Measurements from ENCODE around the gene LIN37.

LIN37 gene

GRCh38 chr19:35796645-35797542 lies 48.5 kb downstream of the LIN37 start:
- Histone ChIP-seq H3F3A (ENCODE audit: insufficient read depth, low read length) (no peaks in the 10 kb centered on the region), H3K79me2 (ENCODE audit: insufficient read depth, low read length) (no peaks in the 10 kb centered on the region), H3K4me1 (ENCODE audit: insufficient read depth, low read length, severe bottlenecking) (no peaks in the 10 kb centered on the region), H3K9me3 (ENCODE audit: low read length) (no peaks in the 10 kb centered on the region), H3K4me3 (ENCODE audit: low read depth, low read length, poor library complexity, severe bottlenecking) (no peak overlapping the region), H3K9ac (ENCODE audit: low read length) (no peak overlapping the region), H2AFZ (ENCODE audit: low read length) (no peak overlapping the region), H3K4me2 (ENCODE audit: low read length) (no peak overlapping the region), H3K9me2 (ENCODE audit: low read depth, low read length) (no peaks in the 10 kb centered on the region), H3K27ac (ENCODE audit: low read depth, low read length, poor library complexity, severe bottlenecking) (no peak overlapping the region), H4K20me1 (ENCODE audit: insufficient read depth, low read length) (no peaks in the 10 kb centered on the region), H3K36me3 (ENCODE audit: insufficient read depth, low read length) (no peaks in the 10 kb centered on the region), H3K27me3 (ENCODE audit: insufficient read depth, low read length) (0 out of 2 replicates have a peak, but pooled peaks cover 5% of the 10 kb centered on the region)
- TF ChIP-seq CTCF (IDR thresholded peaks at IDR 0.05; ENCODE audit: low read length) (no peak), EZH2 (IDR thresholded peaks at IDR 0.05; ENCODE audit: borderline replicate concordance, low read length) (no peak)

GRCh38 chr19:35797663-35798062 lies 49.3 kb downstream of the LIN37 start:
- H3K27ac ChIP-seq (ENCODE audit: low read depth, low read length, poor library complexity, severe bottlenecking), result no peak overlapping the region
- H3K9me2 ChIP-seq (ENCODE audit: low read depth, low read length), result no peaks in the 10 kb centered on the region
- no peaks in the 10 kb centered on the region for H3F3A ChIP-seq (ENCODE audit: insufficient read depth, low read length)
- H3K4me3 ChIP-seq (ENCODE audit: low read depth, low read length, poor library complexity, severe bottlenecking), result no peak overlapping the region
- H3K27me3 ChIP-seq (ENCODE audit: insufficient read depth, low read length), result 0 out of 2 replicates have a peak, but pooled peaks cover 5% of the 10 kb centered on the region
- no peaks in the 10 kb centered on the region for H3K36me3 ChIP-seq (ENCODE audit: insufficient read depth, low read length)
- H3K9ac ChIP-seq (ENCODE audit: low read length), result no peak overlapping the region
- no peaks in the 10 kb centered on the region for H3K4me1 ChIP-seq (ENCODE audit: insufficient read depth, low read length, severe bottlenecking)
- no peak overlapping the region for H3K4me2 ChIP-seq (ENCODE audit: low read length)
- no peaks in the 10 kb centered on the region for H4K20me1 ChIP-seq (ENCODE audit: insufficient read depth, low read length)
- no peaks in the 10 kb centered on the region for H3K79me2 ChIP-seq (ENCODE audit: insufficient read depth, low read length)
- no peak overlapping the region for H2AFZ ChIP-seq (ENCODE audit: low read length)
- H3K9me3 ChIP-seq (ENCODE audit: low read length), result no peaks in the 10 kb centered on the region
- TF ChIP-seq EZH2 (IDR thresholded peaks at IDR 0.05; ENCODE audit: borderline replicate concordance, low read length) (no peak), CTCF (IDR thresholded peaks at IDR 0.05; ENCODE audit: low read length) (no peak)

DNA sequence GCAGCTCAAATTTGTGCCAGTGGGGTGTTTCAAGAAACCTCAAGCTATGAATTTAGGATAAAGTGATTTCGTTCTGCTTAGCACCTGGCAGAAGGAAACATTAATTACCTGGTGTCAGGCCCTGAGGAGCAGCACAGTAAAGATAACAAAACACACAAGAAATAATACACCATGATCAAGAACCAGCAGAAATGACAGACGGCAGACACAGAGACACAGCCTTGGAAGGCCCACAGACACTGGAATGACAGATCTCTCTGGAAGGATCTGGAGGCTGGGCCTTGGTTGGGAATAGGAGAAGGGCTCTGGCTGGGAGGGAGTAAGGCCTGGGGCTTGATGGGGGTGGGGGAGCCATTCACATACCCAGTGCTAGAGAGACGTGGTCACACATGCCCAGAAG lies 53.5 kb downstream of the LIN37 start:
- no peak overlapping the region for H3K4me3 ChIP-seq (ENCODE audit: low read depth, low read length, poor library complexity, severe bottlenecking)
- no peak overlapping the region for H2AFZ ChIP-seq (ENCODE audit: low read length)
- H3K79me2 ChIP-seq (ENCODE audit: insufficient read depth, low read length), result no peaks in the 10 kb centered on the region
- H4K20me1 ChIP-seq (ENCODE audit: insufficient read depth, low read length), result no peaks in the 10 kb centered on the region
- H3K4me2 ChIP-seq (ENCODE audit: low read length), result no peak overlapping the region
- H3K9ac ChIP-seq (ENCODE audit: low read length), result no peak overlapping the region
- H3K36me3 ChIP-seq (ENCODE audit: insufficient read depth, low read length), result no peaks in the 10 kb centered on the region
- H3K27me3 ChIP-seq (ENCODE audit: insufficient read depth, low read length), result 0 out of 2 replicates have a peak, but pooled peaks cover 15% of the 10 kb centered on the region
- no peaks in the 10 kb centered on the region for H3K9me2 ChIP-seq (ENCODE audit: low read depth, low read length)
- no peaks in the 10 kb centered on the region for H3K4me1 ChIP-seq (ENCODE audit: insufficient read depth, low read length, severe bottlenecking)
- H3F3A ChIP-seq (ENCODE audit: insufficient read depth, low read length), result no peaks in the 10 kb centered on the region
- no peaks in the 10 kb centered on the region for H3K9me3 ChIP-seq (ENCODE audit: low read length)
- TF ChIP-seq EZH2 (IDR thresholded peaks at IDR 0.05; ENCODE audit: borderline replicate concordance, low read length), result no peak
- TF ChIP-seq CTCF (IDR thresholded peaks at IDR 0.05; ENCODE audit: low read length), result no peak
- no peak overlapping the region for H3K27ac ChIP-seq (ENCODE audit: low read depth, low read length, poor library complexity, severe bottlenecking)
